Activated T-cell treated with anti-CD3 and anti-CD28 coated beads for 1 hour (primary cell): ENCODE results near the gene DIO1.

Experiments used
- DNase-seq: peaks from one replicate; pipeline ENCODE4 v3.0.0-alpha.2; 2020; ENCODE audit warnings: low read depth

The DIO1 gene

GRCh38 chr1:53894644-53895043, 657 bp downstream of the DIO1 start:
- DNase-seq: no peak

- DNase-seq: no peak
These were observed 1.4 kb downstream of the DIO1 start for GRCh38 chr1:53895421-53895820.

- no peak for DNase-seq
These were observed 2.7 kb downstream of the DIO1 start for GRCh38 chr1:53896635-53897229.

DNA sequence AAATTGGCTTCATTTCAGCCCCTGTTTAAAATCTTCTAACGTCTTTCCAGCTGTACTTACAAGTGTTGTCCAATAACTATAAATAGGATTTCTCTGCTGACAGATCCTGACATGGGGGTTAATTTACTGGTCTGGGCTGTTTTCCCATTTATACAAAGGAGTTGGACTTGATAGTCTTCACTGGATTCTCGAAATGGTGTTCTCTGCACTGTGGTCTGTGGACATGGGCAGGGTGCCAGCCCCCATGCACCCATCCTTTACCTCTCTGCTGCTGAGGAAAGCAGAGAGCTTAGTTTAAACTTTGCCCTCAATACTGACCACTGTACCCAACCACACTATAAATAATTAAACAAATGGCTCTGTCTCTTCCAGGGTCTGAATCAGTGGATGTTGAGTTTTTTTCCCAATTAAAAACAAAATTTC, 5.2 kb downstream of the DIO1 start:
- DNase-seq: no peak

- no peak for DNase-seq
These were observed 5.7 kb downstream of the DIO1 start for GRCh38 chr1:53899708-53900107.

DNA sequence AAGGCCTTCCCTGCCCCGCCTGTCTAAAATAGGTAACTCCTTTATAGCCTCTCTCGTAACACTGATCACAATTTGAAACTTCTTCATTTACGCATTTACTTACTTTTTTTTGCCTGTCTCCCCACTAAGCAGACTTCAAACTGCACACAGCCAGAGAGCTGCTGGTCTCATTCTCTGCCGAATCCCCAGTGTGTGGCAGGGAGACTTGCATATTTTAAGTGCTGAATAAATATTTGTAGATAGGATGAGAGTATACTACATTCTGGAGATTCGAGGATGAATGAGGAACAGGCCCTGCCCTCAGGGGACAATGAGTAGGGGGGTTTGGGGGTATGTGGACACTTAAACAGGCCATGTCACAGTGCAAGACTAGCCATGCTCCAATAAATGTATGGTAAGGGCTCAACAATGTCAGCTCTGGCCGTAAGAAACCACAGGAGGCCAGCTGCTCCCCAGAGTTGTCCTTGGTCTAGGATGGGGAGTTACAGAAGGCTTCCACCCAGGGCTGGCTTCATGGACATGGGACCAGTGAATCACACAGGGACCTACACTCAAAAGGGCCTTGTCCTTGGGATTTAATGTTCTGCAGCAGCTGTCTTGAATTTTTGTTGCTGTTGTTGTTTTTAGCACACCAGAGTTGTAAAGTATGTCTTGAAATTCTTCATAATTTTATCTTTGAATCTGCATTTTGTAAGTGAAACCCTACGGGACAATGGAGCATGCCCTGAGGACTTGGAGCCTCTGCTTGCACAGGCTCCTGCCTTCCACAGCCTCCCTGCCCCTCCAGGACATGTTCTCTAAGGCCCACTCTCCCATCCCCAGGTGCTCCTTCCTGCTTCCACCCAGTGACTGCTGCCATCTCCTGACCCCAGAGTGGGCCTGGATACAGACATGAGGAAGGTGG, 8.5 kb downstream of the DIO1 start:
- DNase-seq: no peak

DNA sequence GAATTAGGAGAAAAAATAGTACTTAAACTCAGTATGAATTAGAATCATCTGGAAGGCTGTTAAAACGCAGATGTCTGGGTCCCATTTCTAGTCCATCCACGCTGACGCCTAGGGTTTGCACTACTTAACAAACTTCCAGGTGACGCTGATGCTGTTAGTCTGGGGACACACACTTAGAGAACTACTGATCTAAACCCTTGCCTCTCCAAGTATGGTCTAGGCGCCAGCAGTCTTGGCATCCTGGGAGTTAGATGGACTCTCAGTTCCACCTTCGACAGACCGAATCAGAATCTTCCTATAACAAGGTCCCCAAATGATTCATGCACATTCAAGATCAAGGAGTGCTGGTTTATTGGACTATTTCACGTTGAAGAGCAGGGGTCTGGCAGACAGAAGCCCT, 11.5 kb downstream of the DIO1 start:
- DNase-seq: no peak

GRCh38 chr1:53906121-53906520, 12.1 kb downstream of the DIO1 start:
- DNase-seq: no peak

GRCh38 chr1:53909946-53910345, 16.0 kb downstream of the DIO1 start:
- no peak for DNase-seq

DNA sequence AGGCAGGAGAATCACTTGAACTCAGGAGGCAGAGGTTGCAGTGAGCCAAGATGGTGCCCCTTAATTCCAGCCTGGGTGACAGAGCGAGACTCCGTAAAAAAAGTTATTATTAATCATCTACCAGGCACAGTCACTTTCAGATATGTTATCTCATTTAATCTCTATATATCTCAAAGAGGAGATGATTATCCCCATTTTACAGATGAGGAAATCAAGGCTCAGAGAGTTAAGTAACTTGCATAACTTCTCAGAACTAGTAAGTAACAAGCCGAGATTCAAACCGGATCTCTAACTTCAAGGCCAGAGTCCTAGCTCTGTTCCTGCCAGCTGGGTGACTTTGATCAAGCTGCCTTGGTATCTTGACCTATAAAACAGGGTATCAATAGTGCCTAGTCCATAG, 17.5 kb downstream of the DIO1 start:
- DNase-seq: no peak

- DNase-seq: no peak
These were observed 19.5 kb downstream of the DIO1 start for GRCh38 chr1:53913352-53914033.

DNA sequence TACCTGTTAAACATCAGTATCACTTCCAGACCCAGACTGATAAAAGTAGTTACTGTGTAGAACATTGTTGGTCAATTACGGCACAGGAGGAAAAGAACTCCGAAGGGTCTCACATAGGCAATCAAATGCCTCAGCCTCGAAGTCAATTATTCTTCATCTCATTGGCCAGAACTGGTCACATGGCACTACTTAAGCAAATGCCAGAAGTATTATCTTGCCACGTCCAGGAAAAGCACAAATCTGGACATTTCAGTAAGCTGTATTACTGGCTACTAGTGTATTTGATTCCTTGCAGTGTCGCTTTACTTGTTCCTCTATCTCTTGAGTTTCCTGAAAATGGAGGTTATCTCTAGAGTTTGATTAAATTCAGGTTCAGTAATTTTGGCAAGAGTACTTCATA, 24.4 kb downstream of the DIO1 start:
- DNase-seq: no peak

- no peak for DNase-seq
These were observed 25.7 kb downstream of the DIO1 start for GRCh38 chr1:53919675-53920066.

GRCh38 chr1:53927376-53927881, 33.4 kb downstream of the DIO1 start:
- DNase-seq: no peak

GRCh38 chr1:53929246-53929960, 35.4 kb downstream of the DIO1 start:
- no peak for DNase-seq

DNA sequence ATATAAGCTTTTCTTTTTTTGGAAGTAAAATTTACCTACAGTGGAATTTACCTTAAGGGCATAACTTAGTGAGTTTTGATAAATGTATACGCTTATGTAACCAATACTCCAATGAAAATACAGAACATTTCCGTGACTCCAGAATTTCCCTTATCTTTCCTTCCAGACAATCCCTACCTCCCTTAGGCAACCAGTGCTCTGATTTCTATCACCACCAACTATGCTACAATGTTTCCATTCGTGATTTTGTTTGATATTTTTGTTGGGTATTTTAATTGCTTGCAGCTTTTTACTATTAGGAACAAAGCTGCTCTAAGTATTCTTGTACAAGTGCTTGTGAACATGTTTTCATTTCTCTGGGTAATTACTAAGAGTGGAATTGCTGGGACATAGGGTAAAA, 36.9 kb downstream of the DIO1 start:
- no peak for DNase-seq

DNA sequence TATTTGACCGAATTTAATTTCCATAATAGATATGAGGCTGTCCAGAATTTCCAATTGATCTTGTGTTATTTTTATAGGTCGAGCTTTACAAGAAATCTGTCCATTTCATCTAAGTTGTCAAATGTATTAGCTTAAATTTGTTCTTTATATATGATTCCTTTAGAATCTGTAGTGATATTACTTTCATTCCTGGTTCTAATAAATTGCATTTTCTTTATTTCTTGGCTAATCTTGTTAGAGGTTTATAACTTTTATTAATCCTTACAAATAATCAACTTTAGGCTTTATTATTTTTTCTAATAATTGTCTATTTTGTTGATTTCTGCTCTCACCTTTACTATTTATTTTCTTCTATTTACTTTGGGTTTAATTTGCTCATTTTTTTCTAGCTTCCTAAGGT, 37.5 kb downstream of the DIO1 start:
- DNase-seq: no peak

- DNase-seq: no peak
These were observed 40.3 kb downstream of the DIO1 start for GRCh38 chr1:53934170-53934765.

GRCh38 chr1:53936430-53936829, 42.4 kb downstream of the DIO1 start:
- no peak for DNase-seq

DNA sequence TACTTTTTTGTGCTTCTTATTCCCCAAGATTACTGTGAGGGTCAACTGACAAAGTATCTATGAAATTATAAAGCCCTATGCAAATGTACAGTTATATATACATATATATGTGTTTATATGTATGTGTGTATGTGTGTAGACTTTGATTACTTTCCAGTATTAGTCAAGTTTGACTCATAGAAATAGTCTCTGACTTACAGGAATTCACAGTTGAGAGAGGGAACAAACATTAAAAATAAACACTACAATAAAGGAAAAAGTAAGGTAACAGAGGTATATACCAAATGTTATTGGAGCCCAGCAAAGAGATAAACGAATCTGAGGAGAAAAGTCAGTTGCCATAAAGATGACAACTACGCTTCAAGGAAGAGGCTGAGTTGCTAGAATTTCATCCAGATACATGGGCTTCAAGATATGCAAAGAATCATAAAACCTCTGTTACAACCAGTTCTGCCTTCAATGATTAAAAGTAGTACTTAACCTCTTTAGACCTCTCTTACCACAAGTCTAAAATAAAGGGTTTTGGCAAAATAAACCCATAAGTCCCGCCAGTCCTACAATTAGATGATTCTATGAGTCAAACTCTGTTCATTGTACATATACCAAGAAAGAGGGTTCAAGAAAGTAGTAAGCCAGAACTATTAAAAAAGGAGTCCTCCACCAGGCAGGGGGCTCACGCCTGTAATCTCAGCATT, 44.3 kb downstream of the DIO1 start:
- no peak for DNase-seq
